DND-41 (cell line): ENCODE results near the gene SPDEF.

Source experiments
- EZH2 ChIP-seq: IDR thresholded peaks from 3 replicates; pipeline ENCODE4 v1.6.1; 2012; ENCODE audit warnings: borderline replicate concordance, low read depth, mild to moderate bottlenecking, moderate library complexity, low read length, inconsistent platforms; ENCODE audit not compliant: severe bottlenecking
- TF ChIP-seq, protein P1 (sequence below): IDR thresholded peaks from 2 replicates; pipeline ENCODE4 v1.5.1; 2012; ENCODE audit warnings: borderline replicate concordance, low read length, moderate library complexity, mild to moderate bottlenecking; ENCODE audit not compliant: poor library complexity, severe bottlenecking; ENCODE audit errors: extremely low read depth

DNA sequence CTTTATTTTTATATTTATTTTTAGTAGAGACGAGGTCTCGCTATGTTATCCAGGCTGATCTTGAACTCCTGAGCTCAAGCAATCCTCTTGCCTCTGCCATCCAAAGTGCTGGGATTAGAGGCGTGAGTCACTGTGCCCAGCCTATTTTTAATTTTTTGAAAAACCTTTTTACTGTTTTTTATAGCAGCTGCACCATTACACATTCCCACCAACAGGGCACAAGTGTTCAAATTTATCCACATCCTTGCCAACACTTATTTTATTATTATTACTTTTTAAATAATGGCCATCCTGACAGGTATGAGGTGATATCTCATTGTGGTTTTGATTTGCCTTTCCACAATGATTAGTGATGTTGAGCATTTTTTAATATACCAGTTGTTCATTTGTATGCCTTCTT is 47.7 kb downstream of the SPDEF start:
- TF ChIP-seq, protein P1, sequence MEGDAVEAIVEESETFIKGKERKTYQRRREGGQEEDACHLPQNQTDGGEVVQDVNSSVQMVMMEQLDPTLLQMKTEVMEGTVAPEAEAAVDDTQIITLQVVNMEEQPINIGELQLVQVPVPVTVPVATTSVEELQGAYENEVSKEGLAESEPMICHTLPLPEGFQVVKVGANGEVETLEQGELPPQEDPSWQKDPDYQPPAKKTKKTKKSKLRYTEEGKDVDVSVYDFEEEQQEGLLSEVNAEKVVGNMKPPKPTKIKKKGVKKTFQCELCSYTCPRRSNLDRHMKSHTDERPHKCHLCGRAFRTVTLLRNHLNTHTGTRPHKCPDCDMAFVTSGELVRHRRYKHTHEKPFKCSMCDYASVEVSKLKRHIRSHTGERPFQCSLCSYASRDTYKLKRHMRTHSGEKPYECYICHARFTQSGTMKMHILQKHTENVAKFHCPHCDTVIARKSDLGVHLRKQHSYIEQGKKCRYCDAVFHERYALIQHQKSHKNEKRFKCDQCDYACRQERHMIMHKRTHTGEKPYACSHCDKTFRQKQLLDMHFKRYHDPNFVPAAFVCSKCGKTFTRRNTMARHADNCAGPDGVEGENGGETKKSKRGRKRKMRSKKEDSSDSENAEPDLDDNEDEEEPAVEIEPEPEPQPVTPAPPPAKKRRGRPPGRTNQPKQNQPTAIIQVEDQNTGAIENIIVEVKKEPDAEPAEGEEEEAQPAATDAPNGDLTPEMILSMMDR = no peak
- no peak for TF ChIP-seq EZH2
